HepG2 (cell line): ENCODE data around the gene MIER2. TPM values are rescaled to one million over a fixed set of nuclear protein-coding genes. Genes with fewer than 3 reads are reported as not detected.
A peak's percentile ranks its signal among the peaks of the same experiment; 100 is the strongest.

Experiments
- AGO2 ChIP-seq: fragments of 200-400 bp; formaldehyde crosslinking; optimal IDR thresholded peaks from 2 replicates; pipeline ENCODE3; 2017; ENCODE audit warnings: mild to moderate bottlenecking, low read depth, low read length, moderate library complexity
- EP300 ChIP-seq, 3 experiments: sonication (generic) in 1 of 3; formaldehyde crosslinking in 1 of 3; IDR thresholded peaks; 2 replicates each; pipeline versions ENCODE4 v1.5.1 to v1.6.1; 2011 to 2020; ENCODE audit warnings: low read depth in 2 of 3, low read length in 2 of 3, borderline replicate concordance in 1 of 3, improper control_type of control experiment in 1 of 3, mild to moderate bottlenecking in 1 of 3, missing genetic modification reagents in 1 of 3, moderate library complexity in 1 of 3
- FOXA3 ChIP-seq: IDR thresholded peaks from 2 replicates; pipeline ENCODE4 v1.6.1; 2016; ENCODE audit warnings: missing genetic modification reagents, missing compliant biosample characterization
- GMEB1 ChIP-seq: sonication (generic); formaldehyde crosslinking; IDR thresholded peaks from 2 replicates; pipeline ENCODE4 v1.5.1; 2020; ENCODE audit warnings: missing genetic modification reagents, mild to moderate bottlenecking, borderline replicate concordance
- JUN ChIP-seq: sonication (generic); formaldehyde crosslinking; IDR thresholded peaks from 2 replicates; pipeline ENCODE4 v1.4.0; 2020; ENCODE audit warnings: mild to moderate bottlenecking, missing genetic modification reagents
- KAT8 ChIP-seq: IDR thresholded peaks from 2 replicates; pipeline ENCODE4 v1.6.1; 2016; ENCODE audit warnings: missing genetic modification reagents, missing compliant biosample characterization
- RARA ChIP-seq: IDR thresholded peaks from 2 replicates; pipeline ENCODE4 v1.6.1; 2016; ENCODE audit warnings: missing genetic modification reagents, missing compliant biosample characterization
- SKI ChIP-seq: fragments of 450-650 bp; IDR thresholded peaks from one replicate; pipeline ENCODE4 v1.6.1; 2018; ENCODE audit warnings: mild to moderate bottlenecking; ENCODE audit not compliant: partially characterized antibody
- SNAPC5 ChIP-seq: sonication (generic); formaldehyde crosslinking; IDR thresholded peaks from 2 replicates; pipeline ENCODE4 v1.8.1; 2023; ENCODE audit warnings: mild to moderate bottlenecking, missing genetic modification reagents, borderline replicate concordance
- SP1 ChIP-seq, 2 experiments: fragments of 450-650 bp in 1 of 2; sonication (generic) in 1 of 2; formaldehyde crosslinking in 1 of 2; IDR thresholded peaks; 2 replicates each; pipeline versions ENCODE4 v1.4.0 to v1.6.1; 2016 to 2020; ENCODE audit warnings: missing genetic modification reagents in 1 of 2
- SRF ChIP-seq: IDR thresholded peaks from 2 replicates; pipeline ENCODE4 v1.6.1; 2011; ENCODE audit warnings: mild to moderate bottlenecking, low read depth, low read length, moderate library complexity
- TEAD3 ChIP-seq: optimal IDR thresholded peaks from 2 replicates; pipeline ENCODE3; 2016; ENCODE audit warnings: borderline replicate concordance
- ZFP1 ChIP-seq: IDR thresholded peaks from 2 replicates; pipeline ENCODE4 v1.6.1; 2016
- ZHX1 ChIP-seq: sonication (generic); formaldehyde crosslinking; IDR thresholded peaks from 2 replicates; pipeline ENCODE4 v1.8.1; 2022; ENCODE audit warnings: low read depth, mild to moderate bottlenecking, missing genetic modification reagents
- ZNF121 ChIP-seq: sonication (generic); formaldehyde crosslinking; IDR thresholded peaks from 2 replicates; pipeline ENCODE4 v1.5.0; 2020; ENCODE audit warnings: mild to moderate bottlenecking, missing genetic modification reagents
- ZNF207 ChIP-seq: fragments of 450-650 bp; IDR thresholded peaks from 2 replicates; pipeline ENCODE4 v1.6.1; 2016; ENCODE audit warnings: antibody characterized with exemption, borderline replicate concordance
- ZNF256 ChIP-seq: sonication (generic); formaldehyde crosslinking; conservative IDR thresholded peaks from 2 replicates; pipeline ENCODE4 v1.4.0; 2020; ENCODE audit warnings: missing genetic modification reagents
- ZNF574 ChIP-seq: sonication (generic); formaldehyde crosslinking; IDR thresholded peaks from 2 replicates; pipeline ENCODE4 v1.4.0; 2020; ENCODE audit warnings: missing genetic modification reagents
- ZNF687 ChIP-seq: sonication (generic); formaldehyde crosslinking; IDR thresholded peaks from 2 replicates; pipeline ENCODE4 v1.5.1; 2020; ENCODE audit warnings: mild to moderate bottlenecking, missing genetic modification reagents, moderate library complexity
- polyA plus RNA-seq, 8 experiments: library from polyadenylated mRNA; depleted of rRNA in 3 of 8; stranded (reverse) in 7 of 8; unstranded in 1 of 8; fragments of >200 nt; fragmentation: Illumina TruSeq in 4 of 8; extraction: Trizol in 4 of 8; gene quantifications; 2 replicates each; pipeline versions ENCODE4 v1.2.1 to v1.2.3, GENCODE V29; 2011 to 2016; ENCODE audit warnings: low read depth in 4 of 8, missing spikeins in 1 of 8, mixed read lengths in 1 of 8; ENCODE audit not compliant: insufficient read depth in 1 of 8
- total RNA-seq, 5 experiments: library from RNA; depleted of rRNA; stranded (reverse); fragments of >200 nt; fragmentation: Illumina TruSeq; extraction: Trizol; gene quantifications; 2 replicates each; pipeline ENCODE4 v1.2.3, GENCODE V29; 2016; ENCODE audit warnings: low read depth in 1 of 5

MIER2 gene
- total and polyA plus RNA-seq, 2 of the 13 experiments (the other 11 are each of a cell fraction or from before 2014, with no cell fraction given), result 9.6 to 25.7 TPM

- peak; percentile 67 for TF ChIP-seq FOXA3 (CRISPR knock-in tag)
- TF ChIP-seq AGO2, result peak; percentile 4
- no peak for TF ChIP-seq ZHX1 (CRISPR knock-in tag)
- TF ChIP-seq SNAPC5 (CRISPR knock-in tag), result no peak
- no peak for TF ChIP-seq SRF
- TF ChIP-seq ZNF121 (CRISPR knock-in tag), result no peak
- no peak for TF ChIP-seq ZFP1
- TF ChIP-seq GMEB1 (CRISPR knock-in tag), result no peak
- no peak for TF ChIP-seq JUN (CRISPR knock-in tag)
- TF ChIP-seq ZNF687 (CRISPR knock-in tag), result peak; percentile 45
- TF ChIP-seq ZNF207, result no peak
- TF ChIP-seq RARA (CRISPR knock-in tag), result peak; percentile 47
- peak; percentile 20 for TF ChIP-seq TEAD3 (CRISPR knock-in tag)
- no peak for TF ChIP-seq KAT8 (CRISPR knock-in tag)
- TF ChIP-seq EP300 (IDR thresholded peaks at IDR 0.05; ENCODE audit: low read depth in 2 of 2, low read length in 2 of 2), result no peak
- no peak for TF ChIP-seq EP300 (CRISPR knock-in tag; IDR thresholded peaks at IDR 0.05; ENCODE audit: borderline replicate concordance)
- TF ChIP-seq ZNF256 (CRISPR knock-in tag), result no peak
- peak; percentile 21 for TF ChIP-seq SKI
- TF ChIP-seq SP1 (IDR thresholded peaks at IDR 0.05), result no peak
- no peak for TF ChIP-seq SP1 (CRISPR knock-in tag; IDR thresholded peaks at IDR 0.05)
- TF ChIP-seq ZNF574, result no peak
Observed at GRCh38 chr19:335072-335471, 9.5 kb downstream of the MIER2 start (continued).
